Muscle layer of colon (tissue), 2 donors: Measurements from ENCODE around the gene FAM72C.
"Not testable (repeated sequence)": the region's sequence is repeated elsewhere in the genome, so short reads cannot be mapped to it uniquely, and the experiment has no call there.

Experiments used
- H3K27ac ChIP-seq: one replicate; pipeline ENCODE4 v1.7.0; 2013; ENCODE audit warnings: low read depth, mild to moderate bottlenecking, low read length, moderate library complexity
- H3K27me3 ChIP-seq, 2 donors: one replicate each; pipeline ENCODE4 v1.7.0; 2013; ENCODE audit warnings: low read length in 2 of 2, mild to moderate bottlenecking in 2 of 2; ENCODE audit not compliant: insufficient read depth in 2 of 2, control insufficient read depth in 1 of 2
- H3K36me3 ChIP-seq: one replicate; pipeline ENCODE4 v1.7.0; 2013; ENCODE audit warnings: mild to moderate bottlenecking, low read length; ENCODE audit not compliant: insufficient read depth
- H3K4me1 ChIP-seq: one replicate; pipeline ENCODE4 v1.7.0; 2013; ENCODE audit warnings: mild to moderate bottlenecking, low read length; ENCODE audit not compliant: insufficient read depth
- H3K4me3 ChIP-seq, 2 donors: one replicate each; pipeline ENCODE4 v1.7.0; 2013; ENCODE audit warnings: low read length in 2 of 2, low read depth in 1 of 2, mild to moderate bottlenecking in 1 of 2, moderate library complexity in 1 of 2
- H3K9ac ChIP-seq: one replicate; pipeline ENCODE4 v1.7.0; 2013; ENCODE audit warnings: low read length
- H3K9me3 ChIP-seq: one replicate; pipeline ENCODE4 v1.7.0; 2013; ENCODE audit warnings: mild to moderate bottlenecking, low read length
- donor health status: abdominal sarcoma.
- donor health status: Adenocarcinoma of cecum.

The FAM72C gene

DNA sequence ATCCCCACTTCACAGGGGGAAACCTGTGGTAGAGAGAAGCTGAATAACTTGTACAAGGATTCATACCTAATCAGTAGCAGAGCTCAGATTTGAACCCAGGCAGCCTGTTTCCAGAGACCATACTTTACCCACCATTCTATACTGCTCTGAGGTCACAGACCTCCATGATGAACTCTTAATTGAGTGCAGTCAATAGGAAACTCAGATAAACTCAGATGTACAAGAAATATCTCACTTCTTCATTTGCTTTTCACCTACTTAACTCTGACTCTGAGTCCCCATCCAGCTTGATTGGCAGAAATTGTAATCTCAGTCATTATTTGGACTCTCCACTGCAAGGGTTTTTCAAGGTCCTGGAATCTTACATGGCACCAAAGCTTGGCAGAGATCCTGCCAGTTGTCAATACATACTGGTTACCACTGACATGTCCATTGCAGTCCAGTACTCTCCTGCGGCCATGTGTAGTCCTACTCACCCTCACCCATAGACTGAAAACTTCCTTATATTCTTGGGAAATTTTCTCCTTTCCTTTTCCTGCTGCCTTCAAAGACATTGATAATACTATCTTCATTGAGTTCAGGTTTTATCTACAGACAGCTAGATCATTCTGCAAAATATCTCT lies 29.4 kb downstream of the FAM72C start:
- H3K4me1 ChIP-seq, H3K9me3 ChIP-seq, H3K36me3 ChIP-seq, H3K9ac ChIP-seq, H3K4me3 ChIP-seq, H3K27ac ChIP-seq, H3K27me3 ChIP-seq: not testable (repeated sequence)

DNA sequence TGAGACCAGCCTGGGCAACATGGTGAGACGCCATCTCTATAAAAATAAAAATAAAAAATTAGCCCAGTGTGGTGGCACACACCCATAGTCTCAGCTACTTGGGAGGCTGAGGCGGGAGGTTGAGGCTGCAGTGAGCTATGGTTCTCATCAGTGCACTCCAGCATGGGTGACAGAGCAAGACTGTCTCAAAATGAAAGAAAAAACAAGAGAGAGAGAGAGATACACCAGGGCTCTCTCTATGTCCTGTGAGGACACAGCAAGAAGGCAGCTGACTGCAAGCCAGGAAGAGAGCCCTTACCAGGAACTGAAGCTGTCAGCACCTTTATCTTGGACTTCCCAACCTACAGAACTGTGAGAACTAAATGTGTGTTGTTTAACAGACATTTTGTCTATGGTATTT lies 32.1 kb downstream of the FAM72C start:
- H3K4me3 ChIP-seq, H3K27me3 ChIP-seq, H3K4me1 ChIP-seq, H3K27ac ChIP-seq, H3K9me3 ChIP-seq, H3K9ac ChIP-seq, H3K36me3 ChIP-seq: not testable (repeated sequence)

DNA sequence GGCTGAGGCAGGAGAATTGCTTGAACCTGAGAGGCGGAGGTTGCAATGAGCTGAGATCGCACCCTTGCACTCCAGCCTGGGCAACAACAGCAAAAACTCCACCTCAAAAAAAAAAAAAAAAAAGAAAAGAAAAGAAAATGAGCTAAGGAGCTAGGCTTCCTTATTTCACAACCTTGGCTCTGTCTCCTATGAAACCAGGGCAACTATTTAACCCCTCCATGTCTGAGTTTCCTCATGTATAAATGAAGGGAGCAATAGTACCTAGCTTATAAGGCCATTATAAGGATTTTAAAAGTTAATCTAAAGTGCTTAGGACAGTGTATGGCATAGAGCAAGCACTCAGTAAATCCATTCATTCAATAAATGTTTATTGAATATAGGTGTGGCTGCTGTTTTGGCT lies 32.9 kb downstream of the FAM72C start:
- not testable (repeated sequence) for H3K36me3 ChIP-seq, H3K27ac ChIP-seq, H3K9me3 ChIP-seq, H3K4me3 ChIP-seq, H3K27me3 ChIP-seq, H3K9ac ChIP-seq, H3K4me1 ChIP-seq

DNA sequence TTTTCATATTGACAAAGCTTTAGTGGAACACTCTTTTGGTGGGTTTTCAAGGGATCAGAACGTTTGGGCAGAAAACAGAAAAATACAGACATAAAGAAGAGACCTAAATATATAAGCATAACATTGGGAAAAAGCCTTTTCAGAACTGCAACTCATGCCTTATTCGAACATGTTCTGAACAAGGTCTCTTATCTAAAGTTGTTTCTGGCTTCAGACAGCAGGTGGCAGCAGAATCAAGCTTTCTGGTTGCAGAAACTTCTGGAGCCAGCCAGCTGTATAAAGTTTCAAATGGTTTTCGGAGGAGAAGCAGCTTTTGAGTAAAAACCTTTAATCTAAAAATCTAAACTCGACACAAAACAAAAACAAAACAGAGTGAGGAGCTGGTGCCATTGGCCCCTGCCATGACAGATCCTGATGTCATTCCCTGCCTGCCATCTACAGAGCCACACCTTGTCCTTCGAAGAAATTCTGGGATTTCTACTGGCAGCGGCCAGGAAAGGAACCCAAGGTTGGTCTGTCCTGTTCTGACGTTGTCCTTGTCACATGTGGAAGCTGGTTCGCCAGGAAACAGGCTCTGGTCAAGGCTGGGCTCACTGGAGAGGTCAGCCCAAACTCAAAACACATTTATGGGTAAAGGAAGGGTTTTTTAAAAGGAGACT lies 35.2 kb downstream of the FAM72C start:
- not testable (repeated sequence) for H3K4me3 ChIP-seq, H3K27ac ChIP-seq, H3K9ac ChIP-seq, H3K4me1 ChIP-seq, H3K36me3 ChIP-seq, H3K27me3 ChIP-seq, H3K9me3 ChIP-seq

DNA sequence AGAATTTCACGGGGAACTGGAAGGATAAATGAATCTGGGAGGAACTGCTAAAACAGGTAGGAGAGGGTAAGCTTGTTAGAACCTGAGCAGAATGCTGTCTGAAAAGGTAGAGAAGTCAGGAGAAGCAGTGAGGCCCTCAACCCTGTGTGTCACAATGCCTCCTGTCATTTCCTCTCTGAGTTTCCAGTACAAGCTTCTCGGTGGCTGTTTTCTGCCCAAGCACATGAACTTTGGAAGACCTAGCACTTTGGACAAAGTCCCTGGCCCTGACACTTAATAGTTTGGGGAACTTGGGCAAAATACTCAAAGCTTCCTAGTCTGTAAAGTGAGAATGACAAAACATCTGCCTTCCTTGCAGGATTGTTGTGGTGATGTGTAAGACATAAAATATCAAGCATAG lies 52.7 kb downstream of the FAM72C start:
- H3K36me3 ChIP-seq, H3K9me3 ChIP-seq, H3K4me3 ChIP-seq, H3K4me1 ChIP-seq, H3K9ac ChIP-seq, H3K27me3 ChIP-seq, H3K27ac ChIP-seq: not testable (repeated sequence)

DNA sequence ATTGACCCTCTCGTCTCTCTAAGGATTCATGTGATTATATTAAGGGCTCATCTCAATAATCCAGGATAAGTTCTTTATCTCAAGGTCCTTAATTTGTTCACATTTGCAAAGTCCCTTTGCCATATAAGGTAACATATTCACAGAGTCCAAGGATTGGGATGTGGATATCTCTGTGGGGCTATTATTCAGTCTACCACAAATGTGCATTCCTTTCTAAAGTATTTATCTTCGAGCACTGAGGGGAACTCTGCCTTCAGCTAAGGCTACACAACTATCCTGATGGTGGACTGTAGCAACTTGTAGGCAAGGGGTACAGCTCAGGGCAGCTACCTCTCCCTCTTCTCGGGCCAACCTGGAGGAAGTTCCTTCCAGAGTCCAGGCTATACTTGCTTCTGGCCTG lies 53.2 kb downstream of the FAM72C start:
- not testable (repeated sequence) for H3K4me1 ChIP-seq, H3K4me3 ChIP-seq, H3K9me3 ChIP-seq, H3K27ac ChIP-seq, H3K36me3 ChIP-seq, H3K27me3 ChIP-seq, H3K9ac ChIP-seq

DNA sequence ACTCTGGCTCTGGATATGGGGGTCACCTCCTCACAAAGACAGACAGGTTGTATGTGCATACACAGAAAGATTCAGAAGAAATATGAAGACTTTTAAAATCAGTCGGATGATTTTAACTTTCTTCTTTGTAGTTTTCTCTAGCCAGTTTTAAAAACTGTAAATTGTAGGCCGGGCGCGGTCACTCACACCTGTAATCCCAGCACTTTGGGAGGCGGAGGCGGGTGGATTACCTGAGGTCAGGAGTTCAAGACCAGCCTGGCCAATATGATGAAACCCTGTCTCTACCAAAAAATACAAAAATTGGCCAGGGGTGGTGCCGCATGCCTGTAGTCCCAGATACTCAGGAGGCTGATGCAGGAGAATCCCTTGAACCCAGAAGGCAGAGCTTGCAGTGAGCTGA lies 58.1 kb downstream of the FAM72C start:
- H3K27ac ChIP-seq, H3K4me3 ChIP-seq, H3K9ac ChIP-seq, H3K4me1 ChIP-seq, H3K27me3 ChIP-seq, H3K36me3 ChIP-seq, H3K9me3 ChIP-seq: not testable (repeated sequence)
